OCI-LY3 (cell line): ENCODE measurements around the gene KLHL30.

Source experiments
- H2AFZ ChIP-seq: fragments of 200-600, 300-600 bp; shearing (Covaris generic); 2 replicates; pipeline ENCODE4 v1.6.0; 2014; ENCODE audit warnings: antibody characterized with exemption, low read depth, low read length
- H3K27ac ChIP-seq: fragments of 200-600, 300-600 bp; sonication (generic); 2 replicates; pipeline ENCODE4 v1.5.1; 2014; ENCODE audit warnings: mild to moderate bottlenecking, low read length, moderate library complexity, mixed read lengths
- H3K27me3 ChIP-seq: fragments of 200-600, 300-600 bp; sonication (generic); 2 replicates; pipeline ENCODE4 v1.6.1; 2014; ENCODE audit warnings: low read depth, low read length, mixed read lengths
- H3K36me3 ChIP-seq: fragments of 200-600, 300-600 bp; sonication (generic); replicated peaks from 2 replicates; pipeline ENCODE3; 2014; ENCODE audit warnings: low read depth, low read length, mixed read lengths
- H3K4me1 ChIP-seq: fragments of 300-600, 200-600 bp; sonication (generic); 2 replicates; pipeline ENCODE4 v1.6.1; 2014; ENCODE audit warnings: low read length, mixed read lengths
- H3K4me2 ChIP-seq: fragments of 200-600, 300-600 bp; sonication (generic); 2 replicates; pipeline ENCODE4 v1.6.1; 2014; ENCODE audit warnings: low read length, mixed read lengths
- H3K4me3 ChIP-seq: fragments of 300-600, 200-600 bp; sonication (generic); 2 replicates; pipeline ENCODE4 v1.5.1; 2014; ENCODE audit warnings: antibody characterized with exemption, mild to moderate bottlenecking, low read length, moderate library complexity
- H3K79me2 ChIP-seq: fragments of 300-600, 200-600 bp; shearing (Covaris generic); 2 replicates; pipeline ENCODE4 v1.6.1; 2014; ENCODE audit warnings: mild to moderate bottlenecking, low read length, mixed read lengths
- H3K9ac ChIP-seq: fragments of 300-600, 200-600 bp; shearing (Covaris generic); 2 replicates; pipeline ENCODE4 v1.6.0; 2014; ENCODE audit warnings: mild to moderate bottlenecking, low read length, moderate library complexity
- H3K9me3 ChIP-seq: fragments of 200-600, 300-600 bp; shearing (Covaris generic); 2 replicates; pipeline ENCODE4 v1.6.1; 2014; ENCODE audit warnings: low read length, mixed read lengths; ENCODE audit not compliant: insufficient read depth
- H4K20me1 ChIP-seq: fragments of 200-600, 300-600 bp; sonication (generic); 2 replicates; pipeline ENCODE4 v1.6.1; 2016; ENCODE audit warnings: low read length, mixed read lengths; ENCODE audit not compliant: insufficient read depth
- CTCF ChIP-seq: fragments of 200-600, 300-600 bp; sonication (generic); IDR thresholded peaks from 2 replicates; pipeline ENCODE4 v1.5.1; 2014; ENCODE audit warnings: antibody characterized with exemption, low read length, low read depth
- EZH2phosphoT487 ChIP-seq: fragments of 200-600 bp; shearing (Covaris generic); IDR thresholded peaks from 2 replicates; pipeline ENCODE4 v1.6.1; 2018; ENCODE audit warnings: antibody characterized with exemption, mixed run types, low read depth

KLHL30 gene

GRCh38 chr2:238097201-238097987, 41.1 kb upstream of the KLHL30 start:
- H3K9me3 ChIP-seq, result no peaks in the 10 kb centered on the region
- H3K4me3 ChIP-seq, result no peak overlapping the region
- no peaks in the 10 kb centered on the region for H3K36me3 ChIP-seq
- H2AFZ ChIP-seq, result no peak overlapping the region
- H4K20me1 ChIP-seq, result no peaks in the 10 kb centered on the region
- no peaks in the 10 kb centered on the region for H3K79me2 ChIP-seq
- no peak for TF ChIP-seq EZH2phosphoT487
- no peak for TF ChIP-seq CTCF
- peaks cover 12% of the 10 kb centered on the region for H3K4me1 ChIP-seq
- H3K9ac ChIP-seq, result no peak overlapping the region
- H3K4me2 ChIP-seq, result no peak overlapping the region
- no peaks in the 10 kb centered on the region for H3K27me3 ChIP-seq
- H3K27ac ChIP-seq, result no peak overlapping the region

- H3K27me3 ChIP-seq, result no peaks in the 10 kb centered on the region
- no peaks in the 10 kb centered on the region for H3K9me3 ChIP-seq
- H3K4me1 ChIP-seq, result peaks cover 12% of the 10 kb centered on the region
- no peaks in the 10 kb centered on the region for H3K36me3 ChIP-seq
- peak overlapping the region; percentile 9; the same call in 1 of the 2 replicates for H3K9ac ChIP-seq
- H4K20me1 ChIP-seq, result no peaks in the 10 kb centered on the region
- no peak for TF ChIP-seq EZH2phosphoT487
- no peak for TF ChIP-seq CTCF
- peak overlapping the region; percentile 62 for H3K4me2 ChIP-seq
- H3K27ac ChIP-seq, result no peak overlapping the region
- peak overlapping the region; percentile 52 for H3K4me3 ChIP-seq
- no peak overlapping the region for H2AFZ ChIP-seq
- no peaks in the 10 kb centered on the region for H3K79me2 ChIP-seq
These were observed 40.2 kb upstream of the KLHL30 start for GRCh38 chr2:238097988-238098871.

GRCh38 chr2:238098901-238099713, 39.4 kb upstream of the KLHL30 start:
- Histone ChIP-seq H4K20me1 (no peaks in the 10 kb centered on the region), H3K36me3 (no peaks in the 10 kb centered on the region), H3K27me3 (no peaks in the 10 kb centered on the region), H3K4me1 (peaks cover 12% of the 10 kb centered on the region), H3K4me2 (peak overlapping the region; percentile 62), H3K4me3 (peak overlapping the region; percentile 52), H3K9me3 (no peaks in the 10 kb centered on the region), H3K9ac (peak overlapping the region; percentile 9; the same call in 1 of the 2 replicates), H3K27ac (no peak overlapping the region), H3K79me2 (no peaks in the 10 kb centered on the region), H2AFZ (no peak overlapping the region)
- TF ChIP-seq EZH2phosphoT487 (no peak), CTCF (no peak)

GRCh38 chr2:238099714-238100048, 38.8 kb upstream of the KLHL30 start:
- Histone ChIP-seq H3K27ac (no peak overlapping the region), H4K20me1 (no peaks in the 10 kb centered on the region), H2AFZ (no peak overlapping the region), H3K36me3 (no peaks in the 10 kb centered on the region), H3K9me3 (no peaks in the 10 kb centered on the region), H3K79me2 (no peaks in the 10 kb centered on the region), H3K4me3 (no peak overlapping the region), H3K4me1 (peaks cover 12% of the 10 kb centered on the region), H3K9ac (no peak overlapping the region), H3K4me2 (peak overlapping the region; percentile 62), H3K27me3 (no peaks in the 10 kb centered on the region)
- no peak for TF ChIP-seq EZH2phosphoT487
- no peak for TF ChIP-seq CTCF
